Measurements from ENCODE around the gene MOGAT1. TPM values are rescaled to one million over a fixed set of nuclear protein-coding genes. Genes with fewer than 3 reads are reported as not detected.

MOGAT1 gene
- total RNA-seq, 1 experiment from 2014 or later = not detected

DNA sequence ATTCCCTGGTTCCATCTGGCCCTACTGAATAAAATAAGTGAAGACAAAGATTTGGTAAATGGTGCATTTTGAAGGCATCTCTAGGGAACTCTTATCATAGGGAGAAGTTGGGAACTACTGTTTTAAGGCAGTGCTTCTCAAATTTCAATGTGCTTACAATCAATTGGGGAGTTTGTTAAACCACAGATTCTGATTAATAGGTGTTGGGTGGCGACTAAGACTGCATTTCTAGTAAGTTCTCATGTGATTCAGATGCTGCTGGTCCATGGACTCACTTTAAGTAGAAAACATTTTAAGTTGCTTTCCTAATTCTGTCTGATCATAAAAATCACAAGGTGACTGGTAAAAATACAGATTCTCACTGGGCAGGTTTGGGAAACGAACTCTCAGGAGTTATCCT is 30.1 kb upstream of the MOGAT1 start:
- ChIA-PET POLR2A (interaction anchor here (1.4 to 3.3 kb wide), 2 partner anchors 10 to 12 kb away, joined by 6 to 11 read pairs; no protein-coding TSS in a partner anchor), CTCF (interaction anchor here (0.6 kb wide), 1 partner anchor 63 kb away, joined by 3 read pairs; no protein-coding TSS in a partner anchor)
- TF ChIP-seq, protein P1, sequence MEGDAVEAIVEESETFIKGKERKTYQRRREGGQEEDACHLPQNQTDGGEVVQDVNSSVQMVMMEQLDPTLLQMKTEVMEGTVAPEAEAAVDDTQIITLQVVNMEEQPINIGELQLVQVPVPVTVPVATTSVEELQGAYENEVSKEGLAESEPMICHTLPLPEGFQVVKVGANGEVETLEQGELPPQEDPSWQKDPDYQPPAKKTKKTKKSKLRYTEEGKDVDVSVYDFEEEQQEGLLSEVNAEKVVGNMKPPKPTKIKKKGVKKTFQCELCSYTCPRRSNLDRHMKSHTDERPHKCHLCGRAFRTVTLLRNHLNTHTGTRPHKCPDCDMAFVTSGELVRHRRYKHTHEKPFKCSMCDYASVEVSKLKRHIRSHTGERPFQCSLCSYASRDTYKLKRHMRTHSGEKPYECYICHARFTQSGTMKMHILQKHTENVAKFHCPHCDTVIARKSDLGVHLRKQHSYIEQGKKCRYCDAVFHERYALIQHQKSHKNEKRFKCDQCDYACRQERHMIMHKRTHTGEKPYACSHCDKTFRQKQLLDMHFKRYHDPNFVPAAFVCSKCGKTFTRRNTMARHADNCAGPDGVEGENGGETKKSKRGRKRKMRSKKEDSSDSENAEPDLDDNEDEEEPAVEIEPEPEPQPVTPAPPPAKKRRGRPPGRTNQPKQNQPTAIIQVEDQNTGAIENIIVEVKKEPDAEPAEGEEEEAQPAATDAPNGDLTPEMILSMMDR (IDR thresholded peaks at IDR 0.05; ENCODE audit: unreplicated experiment) = no peak
- intact Hi-C loops (cut with micrococcal nuclease) = no loop called here
- Mint-ChIP-seq H3K36me3 (ENCODE audit: insufficient read depth, unreplicated experiment) (peaks cover 84% of the 10 kb centered on the region), H3K9me3 (ENCODE audit: unreplicated experiment) (no peaks in the 10 kb centered on the region), H3K4me1 (ENCODE audit: insufficient read depth, unreplicated experiment) (peaks cover 12% of the 10 kb centered on the region), H3K4me3 (ENCODE audit: unreplicated experiment) (no peak overlapping the region), H3K27me3 (ENCODE audit: insufficient read depth, unreplicated experiment) (no peaks in the 10 kb centered on the region), H3K27ac (ENCODE audit: low read depth, unreplicated experiment) (no peak overlapping the region)
- DNase-seq (ENCODE audit: unreplicated experiment) = no peak
- no TSS peak for BruUV-seq (replicated peaks)

DNA sequence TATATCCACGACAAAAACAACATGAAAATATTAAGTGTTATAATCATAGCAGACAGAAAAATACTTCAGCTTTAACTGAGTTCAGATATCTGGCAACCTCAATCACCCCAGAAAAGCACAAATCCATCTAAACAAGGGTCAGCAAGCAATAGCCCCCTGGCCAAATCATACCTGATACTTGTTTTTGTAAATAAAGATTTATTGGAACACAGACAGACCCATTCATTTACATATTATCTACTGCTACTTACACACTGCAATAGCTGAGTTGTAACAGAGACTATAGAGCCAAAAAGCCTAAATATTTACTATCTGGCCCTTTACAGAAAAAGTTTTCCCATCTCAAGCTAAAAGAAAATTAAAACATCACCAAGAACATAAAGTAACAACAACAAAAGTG is 28.3 kb upstream of the MOGAT1 start:
- POLR2A ChIA-PET = interaction anchor here (0.8 kb wide), 1 partner anchor 13 kb away, joined by 3 read pairs; the partner anchor contains the start of gene FARSB
- no peaks in the 10 kb centered on the region for H3K27me3 Mint-ChIP-seq (ENCODE audit: insufficient read depth, unreplicated experiment)
- no TSS peak for BruUV-seq (replicated peaks)
- H3K27ac Mint-ChIP-seq (ENCODE audit: low read depth, unreplicated experiment) = peak overlapping the region; percentile 55
- TF ChIP-seq, protein P1 (IDR thresholded peaks at IDR 0.05; ENCODE audit: unreplicated experiment) = no peak
- H3K36me3 Mint-ChIP-seq (ENCODE audit: insufficient read depth, unreplicated experiment) = peaks cover 84% of the 10 kb centered on the region
- H3K4me3 Mint-ChIP-seq (ENCODE audit: unreplicated experiment) = no peak overlapping the region
- peaks cover 12% of the 10 kb centered on the region for H3K4me1 Mint-ChIP-seq (ENCODE audit: insufficient read depth, unreplicated experiment)
- no peaks in the 10 kb centered on the region for H3K9me3 Mint-ChIP-seq (ENCODE audit: unreplicated experiment)
- intact Hi-C loops (cut with micrococcal nuclease) = no loop called here
- CTCF ChIA-PET = no interaction called here
- no peak for DNase-seq (ENCODE audit: unreplicated experiment)

DNA sequence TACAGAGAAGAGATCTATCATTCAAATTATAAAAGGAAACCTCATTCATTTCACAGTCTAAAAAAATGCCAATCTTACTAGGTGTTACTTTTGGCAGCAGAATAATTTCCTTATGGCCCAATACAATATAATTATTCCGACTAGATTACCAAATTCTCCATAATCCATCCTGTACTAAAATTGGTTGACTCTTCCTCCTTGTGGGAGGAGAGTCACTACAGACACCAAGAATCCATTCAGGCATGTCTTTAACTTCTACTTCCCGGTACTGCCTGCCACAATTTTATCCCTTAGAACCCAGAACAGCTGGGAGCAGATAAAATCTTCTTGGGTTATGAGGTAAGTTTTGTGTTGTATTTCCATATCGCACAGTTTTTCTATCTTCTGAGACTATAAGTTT is 25.4 kb upstream of the MOGAT1 start:
- no peak for DNase-seq (ENCODE audit: unreplicated experiment)
- Mint-ChIP-seq H3K4me3 (ENCODE audit: unreplicated experiment) (no peak overlapping the region), H3K4me1 (ENCODE audit: insufficient read depth, unreplicated experiment) (peaks cover 17% of the 10 kb centered on the region), H3K9me3 (ENCODE audit: unreplicated experiment) (no peaks in the 10 kb centered on the region), H3K27ac (ENCODE audit: low read depth, unreplicated experiment) (no peak overlapping the region), H3K27me3 (ENCODE audit: insufficient read depth, unreplicated experiment) (no peaks in the 10 kb centered on the region), H3K36me3 (ENCODE audit: insufficient read depth, unreplicated experiment) (peaks cover 67% of the 10 kb centered on the region)
- TF ChIP-seq, protein P1 (IDR thresholded peaks at IDR 0.05; ENCODE audit: unreplicated experiment) = no peak
- POLR2A ChIA-PET = no interaction called here
- intact Hi-C loops (cut with micrococcal nuclease) = no loop called here
- CTCF ChIA-PET = no interaction called here
- no TSS peak for BruUV-seq (replicated peaks)

DNA sequence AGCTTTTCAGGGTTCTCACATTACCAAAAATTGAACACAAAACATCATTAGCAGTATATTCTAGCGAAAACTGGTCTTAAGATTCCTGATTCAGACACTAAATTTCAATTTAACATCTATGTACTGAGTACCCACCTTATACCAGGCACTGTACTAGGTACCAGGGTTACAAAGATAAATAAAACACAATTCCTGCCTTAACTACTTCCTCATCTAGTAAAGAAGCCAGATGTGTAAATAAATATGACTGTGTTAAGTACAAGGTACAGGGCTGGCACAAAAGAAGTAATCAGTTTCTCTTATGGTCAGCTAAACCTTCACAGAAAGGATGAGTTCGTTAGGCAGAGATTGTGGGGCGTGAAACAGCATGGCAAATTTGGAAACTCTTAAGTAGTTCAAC is 21.7 kb upstream of the MOGAT1 start:
- Mint-ChIP-seq H3K4me3 (ENCODE audit: unreplicated experiment) (no peak overlapping the region), H3K9me3 (ENCODE audit: unreplicated experiment) (no peaks in the 10 kb centered on the region), H3K36me3 (ENCODE audit: insufficient read depth, unreplicated experiment) (peaks cover 41% of the 10 kb centered on the region), H3K27ac (ENCODE audit: low read depth, unreplicated experiment) (no peak overlapping the region), H3K4me1 (ENCODE audit: insufficient read depth, unreplicated experiment) (peaks cover 21% of the 10 kb centered on the region), H3K27me3 (ENCODE audit: insufficient read depth, unreplicated experiment) (no peaks in the 10 kb centered on the region)
- no TSS peak for BruUV-seq (replicated peaks)
- no peak for DNase-seq (ENCODE audit: unreplicated experiment)
- TF ChIP-seq, protein P1 (IDR thresholded peaks at IDR 0.05; ENCODE audit: unreplicated experiment) = no peak
- intact Hi-C loops (cut with micrococcal nuclease) = no loop called here
- CTCF ChIA-PET = interaction anchor here (0.7 kb wide), 2 partner anchors 30 to 35 kb away, joined by 3 read pairs; no protein-coding TSS in a partner anchor
- POLR2A ChIA-PET = interaction anchor here (0.6 to 0.7 kb wide), 2 partner anchors 11 to 223 kb away, joined by 3 read pairs; no protein-coding TSS in a partner anchor
